Stimulated activated CD8-positive, alpha-beta memory T cell treated with anti-CD3 and anti-CD28 coated beads, Interleukin-2, amount 100 ng/mL, for 48 hours (primary cell): ENCODE measurements around the gene UBE2H.
"Not testable (repeated sequence)": the region's sequence is repeated elsewhere in the genome, so short reads cannot be mapped to it uniquely, and the experiment has no call there.

Experiments used
- DNase-seq, 2 donors: peaks; one replicate each; pipeline ENCODE4 v3.0.0-alpha.2; 2020; ENCODE audit warnings: low read depth in 2 of 2

Gene UBE2H

DNA sequence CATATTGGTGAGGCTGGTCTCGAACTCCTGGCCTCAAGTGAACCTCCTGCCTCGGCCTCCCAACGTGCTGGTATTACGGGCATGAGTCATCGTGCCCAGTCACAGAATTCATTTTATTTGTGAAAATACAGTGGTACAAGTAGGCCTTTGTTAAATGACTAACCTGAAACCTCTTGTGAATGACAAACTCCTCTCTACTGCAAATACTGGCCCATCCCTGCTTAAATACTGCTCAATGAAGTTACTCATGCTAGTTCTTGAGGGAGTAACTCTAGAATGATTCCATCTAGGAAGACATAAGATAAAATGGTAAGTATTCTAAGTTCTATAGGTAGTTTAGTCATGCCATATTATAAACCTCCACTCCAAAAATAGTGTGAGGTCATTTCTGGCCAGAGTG is 80.7 kb downstream of the UBE2H start:
- no peak for DNase-seq

DNA sequence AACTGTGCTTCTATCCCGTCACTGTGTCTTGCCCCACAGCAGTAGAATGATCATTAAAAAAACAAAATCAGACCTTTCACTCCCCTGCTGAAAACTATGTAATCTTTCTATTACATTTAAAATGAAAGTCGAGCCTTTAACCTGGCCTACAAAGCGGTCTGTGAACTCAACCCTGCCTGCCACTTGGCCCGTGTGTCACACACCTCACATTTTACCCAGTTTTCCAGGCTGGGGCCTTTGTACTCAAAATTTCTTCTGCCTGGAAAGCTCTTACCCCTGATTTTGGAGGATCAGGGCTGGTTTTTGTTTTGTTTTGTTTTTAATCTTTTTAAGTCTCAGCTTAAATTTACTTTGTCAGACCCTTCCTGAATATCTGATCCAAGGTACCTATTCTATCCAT is 82.1 kb downstream of the UBE2H start:
- DNase-seq = no peak

DNA sequence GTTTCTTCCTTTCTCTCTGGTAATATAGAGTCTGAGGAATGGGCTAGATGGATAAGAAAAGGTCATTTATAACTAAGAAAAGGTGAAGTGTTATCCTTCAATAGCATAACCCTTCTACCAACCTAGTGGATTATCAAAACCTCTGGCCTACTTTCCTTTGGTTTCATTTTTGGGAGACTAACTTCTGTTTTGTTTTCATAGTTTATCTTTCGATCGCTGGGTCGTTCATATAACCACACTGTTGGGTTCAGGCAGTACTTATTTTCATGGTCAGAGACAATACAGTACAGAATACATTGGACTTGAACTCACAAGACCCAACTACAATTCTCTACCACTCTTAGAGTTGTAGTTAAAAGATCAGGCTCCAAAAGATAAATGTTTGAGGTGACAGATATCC is 86.5 kb downstream of the UBE2H start:
- no peak for DNase-seq

DNA sequence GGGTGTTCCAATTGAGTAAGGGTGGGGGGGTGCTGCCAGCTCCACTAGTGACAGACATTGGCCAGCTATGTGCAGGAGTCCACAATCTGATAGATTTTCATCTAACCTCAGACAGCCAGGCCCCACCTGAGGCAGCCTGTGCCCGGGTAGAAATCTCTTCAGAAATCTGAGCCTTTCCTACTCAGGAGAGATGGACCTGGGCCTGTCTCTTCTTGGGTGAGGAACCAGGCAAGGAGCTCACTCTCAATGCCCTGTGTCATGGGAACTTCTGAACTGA is 86.9 kb downstream of the UBE2H start:
- no peak for DNase-seq

DNA sequence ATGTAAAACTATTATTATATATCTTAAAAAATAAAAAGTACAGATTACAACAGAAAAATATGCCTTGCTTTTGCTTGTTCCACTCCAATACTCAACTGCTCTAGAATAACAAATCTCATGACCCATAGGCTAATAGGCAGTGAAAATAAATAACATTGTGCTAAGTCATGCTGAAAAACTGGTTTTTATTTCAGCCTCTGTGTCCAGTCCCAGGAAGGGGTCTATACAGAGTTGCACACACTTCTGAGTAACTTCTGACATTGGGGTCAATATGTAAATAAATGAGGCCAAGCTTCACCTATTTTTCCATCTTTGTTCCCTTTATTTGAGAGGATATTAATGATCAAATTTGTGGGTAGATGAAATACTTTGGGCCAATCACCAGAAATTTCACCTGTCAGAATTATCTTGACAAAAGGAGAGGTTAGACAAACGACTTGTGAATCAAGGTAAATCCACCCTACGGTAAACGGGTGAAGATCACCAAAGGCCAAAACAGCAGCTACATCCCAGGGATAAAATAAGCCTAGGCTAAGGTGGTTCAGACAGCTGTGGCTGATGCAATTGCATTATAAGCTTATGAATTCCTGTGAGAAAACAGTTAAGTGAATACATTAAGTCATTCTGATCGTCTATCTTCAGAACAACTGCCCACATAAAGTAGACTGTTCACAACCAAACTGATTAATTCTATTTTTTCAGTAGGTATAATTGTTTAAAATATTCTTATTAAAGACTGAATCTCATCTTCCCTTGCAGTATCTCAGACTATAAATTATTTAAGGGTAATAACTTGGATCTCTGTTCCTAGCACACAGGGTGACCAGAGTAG is 87.5 kb downstream of the UBE2H start:
- DNase-seq = no peak

DNA sequence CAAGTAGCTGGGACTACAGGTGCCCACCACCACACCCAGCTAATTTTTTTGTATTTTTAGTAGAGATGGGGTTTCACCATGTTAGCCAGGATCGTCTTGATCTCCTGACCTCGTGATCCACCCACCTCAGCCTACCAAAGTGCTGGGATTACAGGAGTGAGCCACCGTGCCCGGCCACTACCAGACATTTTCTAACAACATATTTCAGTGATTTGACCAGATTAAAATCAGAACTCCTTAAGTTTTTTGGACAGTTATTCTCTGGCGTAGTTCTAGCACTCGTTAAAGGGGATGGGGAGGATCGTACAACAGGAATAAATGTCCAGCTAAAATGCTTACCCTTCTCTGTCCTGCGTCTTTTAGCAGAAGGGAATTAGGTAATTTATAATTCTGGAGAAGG is 88.1 kb downstream of the UBE2H start:
- not testable (repeated sequence) for DNase-seq

DNA sequence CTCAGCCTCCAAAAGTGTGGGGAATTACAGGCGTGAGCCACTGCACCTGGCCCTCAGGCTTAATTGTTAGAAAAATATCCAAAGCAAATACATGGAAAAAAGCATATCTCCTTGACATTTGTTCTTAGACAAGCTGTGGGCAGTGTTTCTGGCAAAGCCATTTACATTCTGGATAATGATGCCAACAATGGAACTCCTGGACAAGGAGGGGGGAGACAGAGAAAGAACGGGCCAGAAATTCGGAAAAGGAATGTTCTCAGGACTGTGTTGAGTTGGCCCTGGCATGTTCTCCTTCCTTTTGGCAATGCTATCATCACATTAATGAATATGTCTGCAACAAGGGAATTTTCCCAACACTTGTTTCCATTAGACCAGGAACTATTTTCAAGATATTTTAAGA is 88.7 kb downstream of the UBE2H start:
- DNase-seq = no peak

DNA sequence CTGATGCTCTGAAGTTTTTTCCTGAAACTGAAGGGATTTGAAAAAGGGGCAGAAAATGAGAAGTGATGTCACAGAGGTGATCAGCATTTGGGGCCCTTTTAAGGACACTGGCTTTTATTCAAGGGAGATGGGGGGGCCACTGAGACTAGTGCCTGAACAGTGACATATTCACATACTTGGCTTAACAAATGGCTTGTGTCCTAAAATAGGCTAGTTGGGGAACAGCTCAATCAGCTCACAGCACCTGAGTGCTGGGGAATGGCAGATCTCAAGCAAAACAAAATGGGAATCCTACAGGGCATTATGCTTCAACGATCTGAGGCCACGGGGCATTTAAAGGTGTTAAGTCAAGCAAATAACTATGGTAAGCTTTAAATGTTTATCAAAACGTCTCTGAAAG is 90.1 kb downstream of the UBE2H start:
- no peak for DNase-seq

DNA sequence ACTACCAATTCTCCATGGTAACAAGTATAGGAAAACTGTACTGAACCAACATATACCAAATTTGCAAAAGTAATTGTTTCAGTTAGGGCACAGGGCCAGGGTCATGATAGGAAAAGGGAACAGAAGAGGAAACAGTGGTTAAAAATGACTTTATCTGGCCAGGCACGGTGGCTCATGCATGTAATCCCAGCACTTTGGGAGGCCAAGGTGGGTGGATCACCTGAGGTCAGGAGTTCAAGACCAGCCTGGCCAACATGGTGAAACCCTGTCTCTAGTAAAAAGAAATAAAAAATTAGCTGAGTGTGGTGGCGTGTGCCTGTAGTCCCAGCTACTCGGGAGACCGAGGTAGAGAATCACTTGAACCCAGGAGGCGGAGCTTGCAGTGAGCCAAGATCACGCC is 92.0 kb downstream of the UBE2H start:
- not testable (repeated sequence) for DNase-seq

DNA sequence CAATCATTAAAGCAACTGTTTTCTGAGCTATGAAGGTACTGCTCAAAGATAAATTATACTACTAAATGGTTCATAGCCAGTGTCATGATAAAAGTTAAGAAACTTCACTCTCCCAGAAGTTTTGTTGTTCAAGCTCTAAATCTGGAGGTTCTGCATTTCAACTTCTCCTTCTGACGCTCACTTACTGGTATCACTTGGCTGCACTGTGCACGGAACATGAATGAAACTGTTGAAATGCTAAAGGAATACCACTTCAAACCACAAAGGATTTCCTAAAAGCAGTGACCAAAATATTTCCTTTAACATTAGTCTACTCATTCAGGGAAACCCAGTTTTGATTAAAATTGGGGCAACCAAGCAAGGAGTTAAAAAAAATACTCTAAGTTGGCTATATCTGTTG is 93.6 kb downstream of the UBE2H start:
- no peak for DNase-seq

DNA sequence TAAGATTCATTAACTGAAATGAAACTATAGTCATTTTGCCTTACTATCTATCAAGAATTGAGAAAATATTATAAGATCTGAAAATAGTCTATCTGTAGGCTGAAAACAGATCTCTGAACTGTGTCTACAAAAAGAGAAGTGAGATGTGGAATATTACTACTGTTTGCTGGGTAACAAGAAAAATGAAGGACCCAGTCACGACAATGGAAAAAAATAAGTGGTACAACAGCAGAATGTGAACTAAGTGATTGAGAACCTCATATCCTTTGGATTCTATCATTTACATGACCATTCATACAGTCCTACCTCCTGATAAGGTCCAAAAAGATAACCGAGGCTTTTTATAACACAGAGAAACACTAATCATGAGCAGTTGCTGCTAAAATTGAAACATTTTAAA is 94.3 kb downstream of the UBE2H start:
- DNase-seq = no peak

DNA sequence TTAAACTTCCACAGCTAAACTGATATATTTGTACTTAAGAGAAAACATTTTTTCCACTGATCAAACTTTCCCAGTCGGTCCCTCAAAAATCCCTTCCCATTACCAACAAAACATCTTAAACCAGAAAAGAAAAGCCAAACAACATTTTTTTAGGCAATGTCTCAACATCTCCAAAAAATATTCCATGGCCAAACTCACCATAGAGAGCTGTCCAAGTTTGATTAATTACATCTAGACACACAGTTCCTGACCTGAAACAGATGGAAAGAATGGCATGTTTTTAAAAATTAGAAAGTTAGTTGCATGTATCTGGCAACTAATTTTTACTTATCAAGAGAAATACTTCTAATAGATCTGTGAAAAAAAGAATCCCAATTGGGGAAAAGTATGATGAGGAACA is 95.4 kb downstream of the UBE2H start:
- no peak for DNase-seq

DNA sequence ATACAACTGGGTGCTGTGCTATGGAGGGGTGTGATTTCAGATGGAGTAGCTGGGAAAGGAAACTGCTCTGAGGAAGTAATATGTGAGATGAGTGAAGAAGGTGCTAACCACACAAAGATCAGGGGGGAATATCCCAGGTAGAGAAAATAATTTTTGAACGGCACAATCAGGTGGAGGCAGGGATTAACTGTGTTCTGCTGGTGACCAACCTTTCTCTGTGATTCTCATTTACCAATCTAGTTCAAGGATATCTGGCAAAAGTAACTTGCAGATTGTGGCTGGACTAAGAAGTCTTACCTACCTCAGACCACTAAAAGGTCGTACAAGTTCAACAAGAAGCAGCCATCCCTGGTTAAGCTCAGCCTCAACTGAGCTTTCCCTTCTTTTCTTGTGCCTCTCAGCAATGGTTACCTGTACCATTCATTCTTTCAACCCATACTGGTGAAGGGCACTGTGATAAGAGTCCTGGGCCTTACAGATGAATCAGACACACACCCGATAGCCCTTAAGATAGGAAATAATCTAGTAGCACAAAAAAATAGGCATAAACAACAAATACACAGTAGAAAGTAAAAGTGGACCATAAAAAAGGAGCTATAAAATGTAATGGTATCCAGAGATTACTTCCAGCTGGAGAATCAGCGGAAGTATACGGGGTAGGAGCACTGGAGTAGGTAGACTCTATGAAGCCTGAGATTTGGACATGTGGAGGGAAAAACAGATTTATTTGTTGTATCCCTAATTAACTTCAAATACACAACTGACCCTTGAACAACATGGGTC is 96.6 kb downstream of the UBE2H start:
- DNase-seq = no peak

DNA sequence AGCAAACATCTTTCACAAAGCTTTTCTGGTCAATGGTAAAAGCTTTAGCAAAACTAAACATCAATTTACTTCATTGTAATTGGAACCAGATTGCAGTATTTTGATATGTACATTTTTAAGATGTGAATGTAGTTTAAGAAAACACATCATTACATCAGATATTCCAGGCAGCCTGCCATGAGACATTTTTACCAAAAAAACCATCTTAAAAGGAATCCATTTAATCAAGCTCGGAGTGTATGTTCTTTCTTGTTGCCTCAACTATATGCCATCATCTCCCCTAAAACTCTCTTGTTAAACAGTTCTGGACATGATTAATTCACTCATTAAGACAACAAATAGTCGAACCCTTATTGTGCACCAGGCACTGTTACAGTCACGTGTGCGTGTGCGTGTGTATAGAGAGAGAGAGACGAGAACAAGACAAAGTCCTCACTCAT is 97.5 kb downstream of the UBE2H start:
- no peak for DNase-seq

DNA sequence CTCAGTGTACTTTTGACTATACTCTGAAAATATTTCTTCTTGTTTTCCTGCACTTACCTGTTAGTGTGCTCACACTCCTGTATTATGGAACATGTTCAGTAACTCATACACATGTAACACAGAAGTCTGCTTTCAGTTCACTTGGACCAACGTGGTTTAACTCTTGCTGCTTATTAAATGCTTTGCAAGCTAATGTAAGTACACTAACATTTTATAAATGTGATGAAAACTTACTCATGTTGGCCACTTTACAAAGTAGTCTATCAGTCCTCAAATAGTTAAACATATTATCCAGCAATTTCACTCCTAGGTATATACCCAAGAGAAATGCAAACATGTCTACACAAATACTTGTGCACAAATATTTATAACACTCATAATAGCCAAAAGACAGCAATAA is 98.4 kb downstream of the UBE2H start:
- no peak for DNase-seq

DNA sequence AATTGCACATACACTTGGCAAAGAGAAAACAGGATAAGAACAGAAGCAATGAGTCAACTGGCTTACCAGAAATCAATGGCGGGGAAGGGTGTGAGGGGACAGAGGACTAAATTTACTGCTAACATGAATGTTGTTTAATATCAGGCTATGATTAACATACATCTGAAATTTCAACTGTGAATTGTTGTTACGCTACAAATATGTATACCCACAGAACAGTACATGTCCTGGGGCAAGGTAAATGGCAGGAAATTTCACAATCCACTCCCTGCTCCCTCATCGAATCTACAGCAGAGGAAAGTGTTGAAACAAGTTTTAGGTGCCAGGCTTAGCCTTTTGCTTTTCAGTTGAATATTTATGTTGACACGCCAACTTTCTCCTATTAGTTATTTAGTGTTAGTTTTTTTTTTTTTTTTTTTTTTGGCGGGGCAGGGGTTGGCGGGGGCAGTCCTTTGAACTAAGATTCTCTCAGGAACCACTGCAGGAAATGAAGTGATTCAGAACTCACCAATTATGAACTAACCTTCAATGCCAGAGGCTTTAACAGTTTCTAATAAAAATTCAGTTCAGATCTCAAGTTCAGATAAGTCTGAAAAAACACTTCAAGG is 99.0 kb downstream of the UBE2H start:
- DNase-seq = no peak

DNA sequence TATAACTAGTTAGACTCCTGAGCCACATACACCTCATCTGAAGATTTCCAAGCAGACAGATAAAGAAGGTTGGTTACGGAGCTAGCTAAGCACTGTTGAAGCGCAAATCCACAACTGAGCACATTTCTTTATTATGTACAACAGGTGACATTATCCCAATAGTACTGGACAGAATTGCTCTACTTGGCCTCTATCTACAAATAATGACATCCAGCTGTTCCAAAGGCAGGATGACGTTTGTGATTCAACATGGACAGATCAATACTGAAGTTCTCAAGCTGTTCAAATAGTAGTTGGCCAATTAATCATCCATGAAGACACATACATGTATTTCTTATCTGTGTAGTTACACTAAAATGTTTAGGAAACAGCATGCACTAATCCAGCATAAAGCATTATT is 101.0 kb downstream of the UBE2H start:
- DNase-seq = no peak

DNA sequence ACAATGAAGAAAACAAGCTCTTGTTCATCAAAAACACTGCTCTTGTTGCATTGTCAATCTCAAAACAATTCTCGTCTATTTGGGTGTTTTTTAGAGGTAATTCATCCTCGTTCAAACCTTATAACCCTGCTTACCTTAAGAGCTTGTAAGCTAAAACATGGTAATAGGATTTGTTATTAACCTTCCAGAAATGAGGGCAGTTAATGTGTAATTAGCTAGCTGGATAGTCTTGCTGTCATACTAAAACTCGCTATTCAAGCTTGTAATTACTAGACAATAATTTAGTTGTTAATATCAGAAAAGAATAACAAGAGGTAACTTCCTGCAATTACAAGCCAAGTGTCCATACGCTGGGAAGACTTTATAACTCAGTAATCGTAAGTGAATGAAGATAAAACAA is 101.6 kb downstream of the UBE2H start:
- no peak for DNase-seq

DNA sequence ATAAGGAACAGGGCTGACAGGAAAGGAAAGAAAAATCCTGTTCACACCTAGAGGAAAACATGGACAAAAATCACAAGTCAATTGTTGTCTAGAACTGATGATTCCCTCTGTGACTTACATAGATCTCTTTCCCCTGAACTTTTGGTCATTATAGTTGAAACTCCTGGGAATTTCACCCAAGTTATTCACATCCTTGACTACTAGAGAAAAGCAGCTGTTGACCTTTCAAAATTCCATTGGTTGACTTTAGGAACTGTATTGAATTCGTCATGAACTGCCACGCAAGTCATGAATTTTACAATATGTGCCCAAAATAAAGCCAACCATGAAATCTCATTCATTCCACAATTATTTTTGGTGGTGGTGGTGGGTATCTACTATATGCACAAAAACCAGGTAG is 104.3 kb downstream of the UBE2H start:
- DNase-seq = no peak

DNA sequence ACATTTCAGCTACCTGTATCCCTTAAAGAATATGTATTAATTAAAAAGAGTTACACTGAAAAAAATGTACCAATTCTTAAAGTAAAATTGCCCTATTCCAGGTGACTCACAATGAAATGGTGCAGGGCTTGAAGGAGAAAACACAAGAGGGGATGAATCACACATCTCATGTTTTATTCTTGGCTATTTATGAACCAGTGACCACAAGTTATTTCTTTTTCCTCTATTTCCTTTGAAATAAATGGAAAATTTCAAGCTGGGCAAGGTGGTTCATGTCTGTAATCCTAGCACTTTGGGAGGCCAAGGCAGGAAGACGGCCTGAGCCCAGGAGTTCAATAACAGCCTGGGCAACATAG is 106.8 kb downstream of the UBE2H start:
- no peak for DNase-seq

DNA sequence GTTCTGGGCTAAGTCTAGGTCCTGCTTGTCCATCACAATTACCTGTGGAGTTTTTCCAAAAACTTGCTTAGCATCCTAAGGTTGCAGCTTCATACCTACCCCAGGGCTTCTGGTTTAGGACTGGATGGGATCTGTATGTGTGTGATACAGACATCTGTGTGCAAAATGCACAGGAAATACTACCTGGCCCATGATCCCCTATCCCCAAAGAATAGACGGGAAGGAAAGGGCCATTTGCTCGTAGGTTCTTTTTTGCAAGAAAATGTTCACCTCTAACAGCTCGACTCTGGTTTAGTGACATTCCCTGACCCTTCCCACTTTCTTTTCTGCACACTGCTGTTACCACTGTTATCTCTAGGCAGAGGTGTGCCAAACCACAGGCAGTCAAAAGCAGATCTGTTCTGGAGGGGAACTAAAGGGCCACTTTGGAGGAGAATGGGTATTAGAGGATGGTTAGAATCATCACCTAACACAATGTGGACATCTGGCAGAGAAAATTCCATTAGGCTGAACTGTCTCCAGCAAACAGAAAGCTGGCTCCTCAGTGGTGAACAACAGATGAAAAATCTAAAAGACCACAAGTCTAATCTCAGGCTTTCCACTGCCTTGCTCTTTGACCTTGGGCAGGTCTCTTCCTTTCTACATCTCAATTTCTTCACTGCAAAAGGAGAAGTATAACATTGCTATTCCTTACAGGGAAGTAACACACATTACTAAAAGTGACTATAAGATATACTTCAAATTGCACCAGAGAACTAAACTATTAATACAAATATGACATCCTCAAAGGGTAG is 107.4 kb downstream of the UBE2H start:
- DNase-seq = no peak
